ENCODE measurements around the gene PHF11. TPM values are rescaled to one million over a fixed set of nuclear protein-coding genes. Genes with fewer than 3 reads are reported as not detected.

The PHF11 gene
- total RNA-seq, 3 donors from 2014 or later, result 30.2 to 39.9 (median 35.8) TPM

GRCh38 chr13:49457221-49457620 is 38.5 kb upstream of the PHF11 start:
- Histone ChIP-seq H3K4me1 (ENCODE audit: low read depth) (no peaks in the 10 kb centered on the region), H3K36me3 (ENCODE audit: low read depth) (peaks cover 4% of the 10 kb centered on the region), H3K4me3 (no peak overlapping the region), H3K9me3 (no peaks in the 10 kb centered on the region)
- intact Hi-C loops (cut with DNase I, micrococcal nuclease), result no loop called here
- no peak for TF ChIP-seq CTCF (IDR thresholded peaks at IDR 0.05)
- no peak for DNase-seq
- no peak for ATAC-seq

- Histone ChIP-seq H3K9me3 (peaks cover 14% of the 10 kb centered on the region), H3K36me3 (ENCODE audit: low read depth) (peaks cover 17% of the 10 kb centered on the region), H3K4me3 (no peak overlapping the region), H3K4me1 (ENCODE audit: low read depth) (no peaks in the 10 kb centered on the region)
- DNase-seq, result no peak
- intact Hi-C loops (cut with DNase I, micrococcal nuclease), result no loop called here
- ATAC-seq, result no peak
- TF ChIP-seq CTCF (IDR thresholded peaks at IDR 0.05), result no peak
Measured at GRCh38 chr13:49459580-49459979, 36.2 kb upstream of the PHF11 start.

DNA sequence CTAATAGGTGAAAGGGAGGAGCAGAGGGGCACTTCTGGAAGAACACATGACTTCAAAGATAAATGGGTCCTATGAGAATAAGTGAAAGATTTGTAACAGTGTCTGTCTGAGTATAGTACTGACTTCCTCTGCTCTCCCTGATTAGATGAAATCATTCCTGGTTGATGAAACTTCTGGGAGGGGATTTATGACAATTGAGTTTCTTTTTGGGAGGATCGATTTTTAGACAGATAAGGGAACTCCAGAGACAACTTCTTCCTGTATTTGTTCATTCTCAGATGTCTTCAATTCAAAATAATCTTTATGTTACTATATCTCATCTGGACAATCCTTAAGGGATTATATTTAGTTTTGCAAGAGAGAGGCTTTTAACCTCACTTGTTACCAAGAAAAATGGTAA is 31.7 kb upstream of the PHF11 start:
- ATAC-seq (no peak), DNase-seq (no peak)
- Histone ChIP-seq H3K9me3 (peaks cover 14% of the 10 kb centered on the region), H3K4me1 (ENCODE audit: low read depth) (no peaks in the 10 kb centered on the region), H3K4me3 (no peak overlapping the region), H3K36me3 (ENCODE audit: low read depth) (peaks cover 17% of the 10 kb centered on the region)
- intact Hi-C loops (cut with DNase I, micrococcal nuclease), result no loop called here
- TF ChIP-seq CTCF (IDR thresholded peaks at IDR 0.05), result no peak

DNA sequence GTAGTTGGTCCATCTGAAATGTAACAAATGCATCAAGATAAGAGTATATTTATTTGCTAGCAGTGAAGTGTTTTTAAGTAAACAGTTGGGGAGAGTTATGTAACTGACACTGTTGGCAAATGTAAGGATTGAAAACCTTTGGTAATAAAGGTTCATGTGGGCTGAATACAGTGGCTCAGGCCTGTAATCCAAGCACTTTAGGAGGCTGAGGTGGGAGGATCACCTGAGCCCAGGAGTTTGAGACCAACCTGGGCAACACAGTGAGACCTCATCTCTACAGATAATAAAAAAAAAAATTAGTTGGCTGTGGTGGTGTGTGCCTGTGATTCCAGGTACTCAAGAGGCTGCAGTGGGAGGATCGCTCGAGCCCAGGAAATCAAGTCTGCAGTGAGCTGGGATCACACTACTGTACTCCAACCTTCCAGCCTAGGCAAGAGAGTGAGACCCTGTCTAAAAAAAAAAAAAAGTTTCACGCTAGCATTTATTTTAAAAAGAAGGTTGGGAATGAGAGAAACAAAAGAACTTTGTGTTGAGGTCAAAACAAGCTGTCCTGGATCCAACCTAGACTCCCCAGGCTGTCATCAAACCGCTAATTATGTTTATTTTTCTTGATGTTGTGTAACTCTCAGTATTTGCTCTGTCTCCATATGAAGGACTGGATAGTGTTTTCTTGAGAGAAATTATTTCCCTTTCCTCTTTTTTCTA is 31.0 kb upstream of the PHF11 start:
- no peak for TF ChIP-seq CTCF (IDR thresholded peaks at IDR 0.05)
- no peak overlapping the region for H3K4me3 ChIP-seq
- DNase-seq, result no peak
- intact Hi-C loops (cut with DNase I, micrococcal nuclease), result no loop called here
- peaks cover 14% of the 10 kb centered on the region for H3K9me3 ChIP-seq
- no peaks in the 10 kb centered on the region for H3K4me1 ChIP-seq (ENCODE audit: low read depth)
- no peak for ATAC-seq
- peaks cover 17% of the 10 kb centered on the region for H3K36me3 ChIP-seq (ENCODE audit: low read depth)

- Histone ChIP-seq H3K36me3 (ENCODE audit: low read depth) (peaks cover 17% of the 10 kb centered on the region), H3K4me1 (ENCODE audit: low read depth) (no peaks in the 10 kb centered on the region), H3K4me3 (no peak overlapping the region), H3K9me3 (peaks cover 14% of the 10 kb centered on the region)
- intact Hi-C loops (cut with DNase I, micrococcal nuclease), result no loop called here
- TF ChIP-seq CTCF (IDR thresholded peaks at IDR 0.05), result no peak
- peak; percentile 54 for ATAC-seq
- no peak for DNase-seq
Measured at GRCh38 chr13:49466292-49466838, 29.4 kb upstream of the PHF11 start.

Data from mucosa of descending colon (tissue), 3 donors.